HCT116 (cell line): Measurements from ENCODE around the gene TRAF2. TPM values are rescaled to one million over a fixed set of nuclear protein-coding genes. Genes with fewer than 3 reads are reported as not detected.

Source experiments
- ATAC-seq: fragments of 200-7000 bp; cut with Tn5 transposase; 2 replicates; pipeline ENCODE4 v1.9.1; 2020; ENCODE audit warnings: mild to moderate bottlenecking, moderate library complexity
- BruUV-seq: library from RNA; stranded (reverse); fragments of 400-500 nt; replicated peaks from 2 replicates; lab custom pipeline; 2021; lab: Mats Ljungman, UMichigan
- CTCF ChIA-PET: fragments of 300-600 bp; sonication (Branson Sonifier 250); formaldehyde crosslinking; loops from one replicate; lab custom pipeline; 2021; ENCODE audit warnings: antibody characterized with exemption; lab: Charles Lee
- POLR2A ChIA-PET: fragments of 300-600, 350-600 bp; sonication (Branson Sonifier 250); formaldehyde crosslinking; loops from one replicate; lab custom pipeline; 2021; ENCODE audit warnings: antibody characterized with exemption; lab: Charles Lee
- RAD21 ChIA-PET, 2 experiments: fragments of 300-600 bp; sonication (Branson Sonifier 250); formaldehyde crosslinking; loops; one replicate each; lab custom pipeline; 2023; ENCODE audit warnings: low total read pairs in 2 of 2; ENCODE audit not compliant: uncharacterized antibody in 2 of 2, unreplicated experiment in 2 of 2, low non-redundant PET in 1 of 2; lab: Charles Lee
- DNase-seq: peaks from one replicate; pipeline ENCODE4 v3.0.0-alpha.2; 2010; ENCODE audit warnings: low read depth, low spot score
- H2AFZ ChIP-seq: fragments of 200-600 bp; shearing (Covaris generic), sonication (generic); 2 replicates; pipeline ENCODE4 v1.6.1; 2017; ENCODE audit warnings: low read depth, mixed run types, mixed read lengths, antibody characterized with exemption, low read length; ENCODE audit not compliant: poor library complexity, severe bottlenecking
- H3K27ac ChIP-seq: 2 replicates; pipeline ENCODE4 v1.5.1; 2012; ENCODE audit warnings: low read depth, low read length
- H3K27me3 ChIP-seq: fragments of 200-600 bp; sonication (generic); 2 replicates; pipeline ENCODE4 v1.6.1; 2016; ENCODE audit warnings: mixed run types, low read length, mixed read lengths; ENCODE audit not compliant: insufficient read depth
- H3K36me3 ChIP-seq, 2 experiments: fragments of 200-500 bp in 1 of 2; fragments of 200-600 bp in 1 of 2; sonication (Bioruptor generic) in 1 of 2; sonication (generic) in 1 of 2; 2 replicates each; pipeline versions ENCODE4 v1.5.1 to v1.6.1; 2014 to 2016; ENCODE audit warnings: low read length in 2 of 2, inconsistent platforms in 1 of 2, mixed read lengths in 1 of 2, mixed run types in 1 of 2; ENCODE audit not compliant: insufficient read depth in 2 of 2, control insufficient read depth in 1 of 2
- H3K4me1 ChIP-seq, 2 experiments: fragments of 200-600 bp in 1 of 2; sonication (generic) in 1 of 2; 2 replicates each; pipeline versions ENCODE4 v1.5.1 to v1.6.1; 2012 to 2017; ENCODE audit warnings: low read length in 2 of 2, inconsistent platforms in 1 of 2, mild to moderate bottlenecking in 1 of 2, mixed read lengths in 1 of 2, mixed run types in 1 of 2, moderate library complexity in 1 of 2; ENCODE audit not compliant: insufficient read depth in 2 of 2, control insufficient read depth in 1 of 2
- H3K4me2 ChIP-seq: fragments of 200-600 bp; sonication (generic); 2 replicates; pipeline ENCODE4 v1.6.1; 2017; ENCODE audit warnings: mixed run types, low read length, mixed read lengths
- H3K4me3 ChIP-seq, 2 experiments: fragments of 200-600 bp in 1 of 2; sonication (generic) in 1 of 2; replicated peaks in 1 of 2; 2 replicates each; pipeline ENCODE4 v1.5.1; 2011 to 2016; ENCODE audit warnings: low read length in 2 of 2, control low read depth in 1 of 2, low read depth in 1 of 2, mild to moderate bottlenecking in 1 of 2, mixed read lengths in 1 of 2, mixed run types in 1 of 2
- H3K79me2 ChIP-seq: fragments of 200-600 bp; sonication (generic); 2 replicates; pipeline ENCODE4 v1.6.1; 2017; ENCODE audit warnings: mild to moderate bottlenecking, mixed run types, low read length, moderate library complexity, mixed read lengths; ENCODE audit not compliant: insufficient read depth
- H3K9ac ChIP-seq: fragments of 200-600 bp; sonication (generic); 2 replicates; pipeline ENCODE4 v1.6.1; 2016; ENCODE audit warnings: low read length, mixed read lengths
- H3K9me2 ChIP-seq: fragments of 200-600 bp; sonication (generic), shearing (Covaris generic); 2 replicates; pipeline ENCODE4 v1.6.1; 2017; ENCODE audit warnings: mixed run types, mild to moderate bottlenecking, moderate library complexity; ENCODE audit not compliant: insufficient read depth
- H3K9me3 ChIP-seq, 2 experiments: fragments of 200-500 bp in 1 of 2; fragments of 200-600 bp in 1 of 2; sonication (Bioruptor generic) in 1 of 2; sonication (generic) in 1 of 2; 2 replicates each; pipeline ENCODE4 v1.6.1; 2014 to 2017; ENCODE audit warnings: low read length in 2 of 2, mixed read lengths in 2 of 2, inconsistent platforms in 1 of 2, low read depth in 1 of 2, mild to moderate bottlenecking in 1 of 2, mixed run types in 1 of 2, moderate library complexity in 1 of 2; ENCODE audit not compliant: control insufficient read depth in 1 of 2, insufficient read depth in 1 of 2
- H4K20me1 ChIP-seq: fragments of 200-600 bp; sonication (generic), shearing (Covaris generic); 2 replicates; pipeline ENCODE4 v1.6.1; 2017; ENCODE audit warnings: mixed run types, mild to moderate bottlenecking, moderate library complexity; ENCODE audit not compliant: insufficient read depth
- ATF3 ChIP-seq: IDR thresholded peaks from 2 replicates; pipeline ENCODE4 v1.6.1; 2012
- CEBPB ChIP-seq: IDR thresholded peaks from 2 replicates; pipeline ENCODE4 v1.6.1; 2012; ENCODE audit warnings: low read depth
- EZH2phosphoT487 ChIP-seq: fragments of 200-600 bp; IDR thresholded peaks from 2 replicates; pipeline ENCODE4 v1.6.1; 2018; ENCODE audit warnings: antibody characterized with exemption, borderline replicate concordance
- POLR2A ChIP-seq: IDR thresholded peaks from 2 replicates; pipeline ENCODE4 v1.7.0; 2011; ENCODE audit warnings: borderline replicate concordance; ENCODE audit not compliant: insufficient read depth, insufficient read length; ENCODE audit errors: extremely low read depth
- REST ChIP-seq: IDR thresholded peaks from 2 replicates; pipeline ENCODE4 v1.6.1; 2012; ENCODE audit warnings: low read depth
- ZFX ChIP-seq: fragments of 450-650 bp; IDR thresholded peaks from 2 replicates; pipeline ENCODE4 v1.6.1; 2017
- ZNF274 ChIP-seq: fragments of 200-500 bp; sonication (Bioruptor generic); IDR thresholded peaks from 2 replicates; pipeline ENCODE4 v1.6.1; 2014; ENCODE audit warnings: mild to moderate bottlenecking, low read depth, low read length, inconsistent platforms
- intact Hi-C: fragments of 100-400 bp; cut with micrococcal nuclease; formaldehyde crosslinking; loops from 2 replicates; pipeline ENCODE4 v1.10.0; 2022
- total RNA-seq: library from RNA; stranded (reverse); gene quantifications from one replicate; pipeline ENCODE4 v1.2.1, GENCODE V29; 2021; ENCODE audit not compliant: unreplicated experiment
- TF ChIP-seq, protein P1 (sequence below): IDR thresholded peaks from 2 replicates; pipeline ENCODE4 v1.6.1; 2012

Gene TRAF2
- total RNA-seq, 1 experiment from 2014 or later = 28.4 TPM

DNA sequence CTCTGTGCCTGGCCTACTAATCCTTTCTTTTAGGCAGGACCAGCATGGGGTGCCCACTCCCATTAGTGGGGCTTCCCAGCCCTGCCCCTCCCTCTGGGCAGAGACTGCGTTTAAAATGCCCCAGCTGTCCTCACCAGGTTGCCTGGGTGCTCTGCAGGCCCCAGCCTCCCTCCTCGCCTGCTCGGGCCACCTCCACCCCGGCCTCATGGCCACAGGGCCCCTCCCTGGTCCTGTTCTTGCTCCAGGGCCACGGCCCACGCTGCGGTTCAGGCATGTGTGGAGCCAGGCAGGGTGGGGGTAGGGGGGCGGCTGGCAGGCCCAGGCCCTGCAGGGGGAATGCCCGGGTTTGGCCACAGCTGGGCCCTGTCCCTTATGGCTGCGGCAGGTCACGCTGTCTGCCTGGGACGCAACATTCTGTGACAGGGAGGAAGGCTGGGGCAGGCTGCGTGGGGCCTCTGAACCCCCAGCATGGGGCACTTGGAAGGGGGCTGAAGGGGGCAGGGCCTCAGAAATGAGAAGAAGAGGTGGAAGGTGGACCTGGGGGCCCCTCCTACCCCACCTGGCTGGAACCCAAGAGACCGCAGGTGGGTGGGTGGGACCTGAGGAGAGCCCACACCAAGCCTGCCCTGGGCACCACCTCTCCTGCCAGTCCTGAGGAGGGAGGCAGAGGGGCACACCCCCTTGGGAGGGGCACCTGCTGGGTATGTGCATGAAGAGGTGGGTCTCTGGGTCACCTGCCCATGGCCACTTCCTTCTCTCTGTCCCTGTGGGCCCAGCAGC lies 65.4 kb downstream of the TRAF2 start, which contains the start of gene LCN12:
TSS of gene LCN12 (plus strand) at position 733 of the 780 bp plus-strand sequence. CDS start 55 bp downstream, outside the sequence.
- intact Hi-C loops = no loop called here
- no peaks in the 10 kb centered on the region for H3K27me3 ChIP-seq
- H3K4me1 ChIP-seq = peaks cover 20 to 40% of the 10 kb centered on the region in 2 experiments
- RAD21 ChIA-PET = no interaction called here
- TF ChIP-seq POLR2A (no peak), EZH2phosphoT487 (no peak), ZNF274 (no peak), CEBPB (no peak), REST (no peak), ATF3 (no peak), ZFX (no peak)
- TF ChIP-seq, protein P1, sequence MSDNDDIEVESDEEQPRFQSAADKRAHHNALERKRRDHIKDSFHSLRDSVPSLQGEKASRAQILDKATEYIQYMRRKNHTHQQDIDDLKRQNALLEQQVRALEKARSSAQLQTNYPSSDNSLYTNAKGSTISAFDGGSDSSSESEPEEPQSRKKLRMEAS = no peak
- POLR2A ChIA-PET = interaction anchor here (1.0 kb wide), 1 partner anchor 27 kb away, joined by 3 read pairs; no protein-coding TSS in a partner anchor
- H3K9me3 ChIP-seq = no peaks in the 10 kb centered on the region
- no peaks in the 10 kb centered on the region for H4K20me1 ChIP-seq
- no peak within 1 kb of the TSS for H3K4me3 ChIP-seq
- H2AFZ ChIP-seq = no peak within 1 kb of the TSS
- no peak for ATAC-seq
- H3K36me3 ChIP-seq = no peaks in the 10 kb centered on the region
- no peak within 1 kb of the TSS for H3K4me2 ChIP-seq
- H3K9ac ChIP-seq = no peak within 1 kb of the TSS
- no peak for DNase-seq
- H3K79me2 ChIP-seq = no peaks in the 10 kb centered on the region
- no TSS peak for BruUV-seq
- no peaks in the 10 kb centered on the region for H3K9me2 ChIP-seq
- H3K27ac ChIP-seq = no peak within 1 kb of the TSS
- CTCF ChIA-PET = interaction anchor here (0.5 to 1.5 kb wide), 3 partner anchors 40 to 95 kb away, joined by 3 to 4 read pairs (median 3); no protein-coding TSS in a partner anchor
